ENCODE data around the gene TEX101. TPM values are rescaled to one million over a fixed set of nuclear protein-coding genes. Genes with fewer than 3 reads are reported as not detected.
"Not testable (repeated sequence)": the region's sequence is repeated elsewhere in the genome, so short reads cannot be mapped to it uniquely, and the experiment has no call there.

TEX101 gene
- not detected for total RNA-seq

DNA sequence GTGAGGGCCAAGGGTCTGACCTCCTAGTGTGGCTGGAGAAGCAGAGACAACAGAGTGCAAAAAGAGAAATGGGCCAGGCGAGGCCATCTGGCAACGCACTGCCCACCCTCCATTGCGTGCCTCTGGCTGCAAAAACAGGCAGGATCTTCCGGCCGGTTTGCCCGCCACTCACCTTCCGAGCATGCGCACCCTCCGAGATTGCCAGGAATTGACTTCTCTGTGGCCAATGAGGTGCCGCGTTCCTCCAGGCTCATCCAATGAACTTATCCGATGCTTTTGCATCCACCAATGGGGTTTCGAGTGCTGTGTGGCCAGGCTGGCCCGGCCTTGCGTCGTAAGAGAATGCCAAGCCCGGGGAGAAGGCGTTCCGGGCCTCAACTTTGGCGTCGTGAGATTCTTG, at the start of gene TEX101:
TEX101 (plus strand) TSS at position 337 of the 400 bp plus-strand sequence. CDS start 1,030 bp downstream, outside the sequence.
- no peaks in the 10 kb centered on the region for H3K36me3 ChIP-seq
- H3K4me1 ChIP-seq = no peaks in the 10 kb centered on the region
- H3K4me3 ChIP-seq = no peak within 1 kb of the TSS
- intact Hi-C loops (cut with DNase I; ENCODE audit: low total_unique reads) = no loop called here
- H3K27ac ChIP-seq = no peak within 1 kb of the TSS
- TF ChIP-seq POLR2AphosphoS5 (IDR thresholded peaks at IDR 0.05) (no peak), POLR2A (IDR thresholded peaks at IDR 0.05) (no peak)
- TF ChIP-seq, protein P1, sequence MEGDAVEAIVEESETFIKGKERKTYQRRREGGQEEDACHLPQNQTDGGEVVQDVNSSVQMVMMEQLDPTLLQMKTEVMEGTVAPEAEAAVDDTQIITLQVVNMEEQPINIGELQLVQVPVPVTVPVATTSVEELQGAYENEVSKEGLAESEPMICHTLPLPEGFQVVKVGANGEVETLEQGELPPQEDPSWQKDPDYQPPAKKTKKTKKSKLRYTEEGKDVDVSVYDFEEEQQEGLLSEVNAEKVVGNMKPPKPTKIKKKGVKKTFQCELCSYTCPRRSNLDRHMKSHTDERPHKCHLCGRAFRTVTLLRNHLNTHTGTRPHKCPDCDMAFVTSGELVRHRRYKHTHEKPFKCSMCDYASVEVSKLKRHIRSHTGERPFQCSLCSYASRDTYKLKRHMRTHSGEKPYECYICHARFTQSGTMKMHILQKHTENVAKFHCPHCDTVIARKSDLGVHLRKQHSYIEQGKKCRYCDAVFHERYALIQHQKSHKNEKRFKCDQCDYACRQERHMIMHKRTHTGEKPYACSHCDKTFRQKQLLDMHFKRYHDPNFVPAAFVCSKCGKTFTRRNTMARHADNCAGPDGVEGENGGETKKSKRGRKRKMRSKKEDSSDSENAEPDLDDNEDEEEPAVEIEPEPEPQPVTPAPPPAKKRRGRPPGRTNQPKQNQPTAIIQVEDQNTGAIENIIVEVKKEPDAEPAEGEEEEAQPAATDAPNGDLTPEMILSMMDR (IDR thresholded peaks at IDR 0.05) = no peak
- DNase-seq (ENCODE audit: low spot score in 2 of 2) = peak in 1 of 2 donors; percentile 12
- H3K9me3 ChIP-seq = no peaks in the 10 kb centered on the region
- H3K27me3 ChIP-seq = no peaks in the 10 kb centered on the region

- H3K4me1 ChIP-seq = not testable (repeated sequence)
Observed at GRCh38 chr19:43365677-43366076, 49.0 kb upstream of the TEX101 start.

DNA sequence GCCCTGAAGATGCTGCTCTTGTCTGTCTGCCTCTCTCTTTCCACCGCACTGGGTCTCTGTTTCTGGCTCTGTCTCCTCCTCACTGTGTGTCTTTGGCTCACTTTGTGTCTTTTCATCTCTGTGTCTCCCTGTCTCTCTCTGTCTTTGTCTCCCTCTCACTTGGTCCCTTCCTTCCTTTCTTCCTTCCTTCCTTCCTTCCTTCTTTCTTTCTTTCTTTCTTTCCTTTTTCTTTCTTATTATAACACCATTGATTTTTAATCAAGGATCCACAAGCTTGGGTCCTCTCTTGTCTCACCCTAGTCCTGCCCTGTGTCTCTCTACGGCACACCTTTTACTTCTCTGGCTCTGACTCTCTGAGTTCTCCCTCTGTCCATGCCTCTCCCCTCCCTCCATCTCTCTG, 46.9 kb upstream of the TEX101 start:
- H3K4me3 ChIP-seq = no peak overlapping the region
- TF ChIP-seq, protein P1 (IDR thresholded peaks at IDR 0.05) = no peak
- TF ChIP-seq POLR2AphosphoS5 (IDR thresholded peaks at IDR 0.05) (no peak), POLR2A (IDR thresholded peaks at IDR 0.05) (no peak)
- intact Hi-C loops (cut with DNase I; ENCODE audit: low total_unique reads) = no loop called here
- no peaks in the 10 kb centered on the region for H3K36me3 ChIP-seq
- no peaks in the 10 kb centered on the region for H3K9me3 ChIP-seq
- no peak for DNase-seq (ENCODE audit: low spot score in 2 of 2)
- H3K27ac ChIP-seq = no peak overlapping the region
- peaks cover 0 to 4% of the 10 kb centered on the region in 2 donors for H3K27me3 ChIP-seq
- no peaks in the 10 kb centered on the region for H3K4me1 ChIP-seq

More at GRCh38 chr19:43365677-43366076, 49.0 kb upstream of the TEX101 start:
- H3K27ac ChIP-seq; intact Hi-C loops (cut with DNase I; ENCODE audit: low total_unique reads); H3K9me3 ChIP-seq; DNase-seq (ENCODE audit: low spot score in 2 of 2); H3K4me3 ChIP-seq; H3K36me3 ChIP-seq; H3K27me3 ChIP-seq: not testable (repeated sequence)

- H3K9me3 ChIP-seq; H3K4me1 ChIP-seq; H3K36me3 ChIP-seq; intact Hi-C loops (cut with DNase I; ENCODE audit: low total_unique reads); DNase-seq (ENCODE audit: low spot score in 2 of 2); H3K27ac ChIP-seq; H3K4me3 ChIP-seq; H3K27me3 ChIP-seq: not testable (repeated sequence)
Observed at GRCh38 chr19:43368897-43369296, 45.8 kb upstream of the TEX101 start.

DNA sequence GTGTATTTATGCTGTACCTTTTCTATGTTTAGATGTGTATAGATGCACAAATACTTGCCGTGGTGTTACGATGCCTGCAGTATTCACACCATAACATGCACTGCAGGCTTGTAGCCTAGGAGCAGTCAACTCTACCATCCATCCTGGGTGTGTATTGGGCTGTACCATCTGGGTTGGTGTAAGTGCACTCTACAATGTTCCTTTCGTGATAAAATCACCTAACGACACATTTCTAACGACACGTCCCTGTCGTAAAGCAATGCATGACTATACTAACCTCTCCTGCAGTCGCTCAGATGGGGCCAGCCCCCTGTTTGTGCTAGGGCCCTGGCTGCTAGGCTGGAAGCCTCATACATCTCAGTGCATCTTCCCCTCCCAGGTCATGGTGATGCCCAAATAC, 42.8 kb upstream of the TEX101 start:
- intact Hi-C loops (cut with DNase I; ENCODE audit: low total_unique reads) = no loop called here
- Histone ChIP-seq H3K27ac (no peak overlapping the region), H3K36me3 (no peaks in the 10 kb centered on the region), H3K9me3 (no peaks in the 10 kb centered on the region), H3K4me1 (no peaks in the 10 kb centered on the region), H3K27me3 (peaks cover 0 to 4% of the 10 kb centered on the region in 2 donors), H3K4me3 (no peak overlapping the region)
- TF ChIP-seq, protein P1 (IDR thresholded peaks at IDR 0.05) = no peak
- TF ChIP-seq POLR2A (IDR thresholded peaks at IDR 0.05) = no peak
- no peak for TF ChIP-seq POLR2AphosphoS5 (IDR thresholded peaks at IDR 0.05)
- no peak for DNase-seq (ENCODE audit: low spot score in 2 of 2)

GRCh38 chr19:43372462-43372861, 42.2 kb upstream of the TEX101 start:
- TF ChIP-seq POLR2AphosphoS5 (IDR thresholded peaks at IDR 0.05) (no peak), POLR2A (IDR thresholded peaks at IDR 0.05) (no peak)
- TF ChIP-seq, protein P1 (IDR thresholded peaks at IDR 0.05) = no peak
- Histone ChIP-seq H3K9me3 (no peaks in the 10 kb centered on the region), H3K36me3 (no peaks in the 10 kb centered on the region), H3K27me3 (peaks cover 0 to 4% of the 10 kb centered on the region in 2 donors), H3K27ac (no peak overlapping the region), H3K4me3 (no peak overlapping the region), H3K4me1 (no peaks in the 10 kb centered on the region)
- intact Hi-C loops (cut with DNase I; ENCODE audit: low total_unique reads) = no loop called here
- DNase-seq (ENCODE audit: low spot score in 2 of 2) = no peak

- H3K27ac ChIP-seq; H3K9me3 ChIP-seq; H3K4me3 ChIP-seq; intact Hi-C loops (cut with DNase I; ENCODE audit: low total_unique reads); H3K36me3 ChIP-seq; H3K4me1 ChIP-seq; DNase-seq (ENCODE audit: low spot score in 2 of 2): not testable (repeated sequence)
- peaks cover 0 to 20% of the 10 kb centered on the region in 2 donors for H3K27me3 ChIP-seq
Observed at GRCh38 chr19:43377624-43378023, 37.1 kb upstream of the TEX101 start.

Data from breast epithelium (tissue), 4 donors.